ENCODE data around the gene SST. TPM values are rescaled to one million over a fixed set of nuclear protein-coding genes. Genes with fewer than 3 reads are reported as not detected.

Gene SST
- total RNA-seq, 4 donors from 2014 or later: not detected

- TF ChIP-seq CTCF (IDR thresholded peaks at IDR 0.05; ENCODE audit: low read depth): no peak
Observed at GRCh38 chr3:187708696-187709095, 38.5 kb upstream of the SST start.

GRCh38 chr3:187706971-187707370, 36.8 kb upstream of the SST start:
- no peak for TF ChIP-seq CTCF (IDR thresholded peaks at IDR 0.05; ENCODE audit: low read depth)

GRCh38 chr3:187705164-187705563, 35.0 kb upstream of the SST start:
- no peak for TF ChIP-seq CTCF (IDR thresholded peaks at IDR 0.05; ENCODE audit: low read depth)

DNA sequence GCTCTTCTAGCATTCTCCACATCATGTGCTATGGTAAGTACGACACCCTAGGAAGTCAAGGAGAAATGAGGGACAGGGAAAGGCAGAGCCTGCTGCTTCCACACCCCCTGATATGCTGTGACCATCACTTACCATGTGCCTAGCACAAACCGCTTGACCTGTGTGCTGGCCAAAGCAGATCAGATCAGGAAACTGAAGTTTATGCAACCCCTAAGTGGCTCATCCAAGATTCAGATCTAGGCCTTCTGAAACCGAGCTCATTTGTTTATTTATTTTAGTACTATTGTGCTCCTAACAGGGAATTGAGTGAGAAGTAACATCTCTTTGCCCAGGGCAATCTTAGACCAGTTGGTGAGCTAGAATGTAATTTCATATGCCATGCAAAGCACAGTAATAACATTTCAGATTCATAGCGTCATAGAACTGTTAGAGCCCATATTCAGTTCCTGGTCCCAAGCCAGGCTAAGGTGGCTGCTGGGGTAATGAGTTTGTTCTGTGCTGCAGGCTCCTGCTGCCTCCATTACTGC, 32.4 kb upstream of the SST start, which contains the start of gene RTP2:
Gene RTP2, minus strand, starts transcription at position 51 of the 527 bp plus-strand sequence. CDS start 429 bp downstream, outside the sequence.
- no peak for TF ChIP-seq CTCF (IDR thresholded peaks at IDR 0.05; ENCODE audit: low read depth)

GRCh38 chr3:187700249-187700648, 30.1 kb upstream of the SST start:
- TF ChIP-seq CTCF (IDR thresholded peaks at IDR 0.05; ENCODE audit: low read depth): no peak

GRCh38 chr3:187698499-187699399, 28.6 kb upstream of the SST start:
- TF ChIP-seq CTCF (IDR thresholded peaks at IDR 0.05; ENCODE audit: low read depth): no peak

GRCh38 chr3:187696021-187696420, 25.8 kb upstream of the SST start:
- TF ChIP-seq CTCF (IDR thresholded peaks at IDR 0.05; ENCODE audit: low read depth): no peak

Measured in subcutaneous adipose tissue (tissue), 4 donors.